ENCODE data around the gene DQX1.

- TF ChIP-seq SP1 (IDR thresholded peaks at IDR 0.05) (no peak), MAX (IDR thresholded peaks at IDR 0.05) (no peak), CTCF (IDR thresholded peaks at IDR 0.05; ENCODE audit: low read depth, low read length, missing input control) (no peak)
These were observed 15.8 kb downstream of the DQX1 start for GRCh38 chr2:74510272-74510671.

Data from liver (tissue), 3 donors.